MV-4-11 (cell line): Measurements from ENCODE around the gene CABP4.
"Not testable (repeated sequence)": the region's sequence is repeated elsewhere in the genome, so short reads cannot be mapped to it uniquely, and the experiment has no call there.

ENCODE experiments used
- DNase-seq: peaks from one replicate; lab custom pipeline; 2025; lab: John Stamatoyannopoulos, UW

The CABP4 gene

DNA sequence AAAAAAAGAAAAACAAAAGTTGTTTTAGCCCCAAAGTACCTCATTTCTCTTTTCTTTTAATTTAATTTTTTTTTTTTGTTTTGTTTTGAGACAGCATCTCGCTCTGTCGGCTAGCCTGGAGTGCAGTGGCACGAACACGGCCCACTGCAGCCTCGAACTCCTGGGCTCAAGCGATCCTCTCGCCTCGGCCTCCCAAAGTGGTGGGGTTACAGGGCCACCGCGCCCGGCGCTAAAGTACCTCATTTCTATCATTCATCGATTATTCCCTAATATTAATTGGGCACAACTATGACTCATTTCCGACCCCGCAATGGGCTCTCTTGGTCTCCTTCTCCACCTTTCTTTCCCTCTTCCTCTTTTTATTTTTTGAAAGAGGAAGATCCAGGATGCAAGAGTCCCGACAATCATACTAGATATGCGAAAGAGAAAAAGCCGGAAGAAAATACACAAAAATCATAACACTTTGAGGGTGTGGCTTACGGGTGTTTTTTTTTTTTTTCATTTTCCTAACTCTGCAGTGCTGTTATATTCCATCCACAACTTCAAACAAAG lies 27.2 kb downstream of the CABP4 start:
- DNase-seq, result peak; percentile 91

DNA sequence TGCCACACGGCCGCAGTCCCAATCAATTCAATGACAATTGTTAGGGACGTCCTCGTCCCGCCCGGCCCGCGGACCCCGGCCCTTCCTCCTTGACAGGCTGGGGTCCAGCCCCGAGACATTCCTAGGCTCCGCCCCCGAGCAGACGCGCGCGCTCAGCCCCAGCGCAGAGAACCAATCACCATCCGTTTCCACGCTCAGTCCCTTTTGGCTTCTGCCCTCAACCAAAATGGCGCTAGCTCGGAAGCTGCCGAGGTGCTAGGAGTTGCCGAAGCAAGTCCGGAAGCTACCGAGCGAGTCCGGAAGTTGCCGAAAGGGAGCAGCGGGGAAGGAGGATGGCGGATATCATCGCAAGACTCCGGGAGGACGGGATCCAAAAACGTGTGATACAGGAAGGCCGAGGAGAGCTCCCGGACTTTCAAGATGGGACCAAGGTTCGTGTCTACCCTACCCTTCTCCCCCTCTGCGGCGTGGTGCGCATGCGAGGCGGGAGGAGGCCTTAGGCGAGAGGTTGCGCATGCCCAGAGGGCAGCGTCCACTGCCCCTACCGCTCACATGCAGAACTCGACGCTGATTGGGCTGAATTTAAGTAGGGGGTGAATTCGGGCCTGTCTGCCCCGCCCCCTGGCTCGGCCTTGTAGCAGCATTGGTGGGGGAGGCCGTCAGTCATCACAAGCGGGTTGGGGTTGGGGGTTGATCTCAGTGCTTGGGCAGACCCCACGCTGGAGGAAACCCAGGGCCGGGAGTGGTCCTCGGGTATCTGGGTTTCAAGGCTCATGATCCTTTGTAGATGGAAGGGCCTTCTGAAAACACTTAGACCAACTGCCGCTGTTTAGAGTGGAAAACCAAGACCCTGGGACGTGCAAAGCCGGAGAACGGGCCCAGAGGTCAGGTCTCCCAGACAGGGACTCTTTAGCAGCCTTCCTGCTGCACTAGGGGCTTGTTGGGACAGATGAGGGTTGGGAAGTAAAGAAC lies 28.0 kb downstream of the CABP4 start, which contains the start of gene AIP:
AIP (plus strand) TSS at position 200 of the 972 bp plus-strand sequence; CDS start at position 333, 133 bp downstream.
- peak; percentile 99 for DNase-seq

DNA sequence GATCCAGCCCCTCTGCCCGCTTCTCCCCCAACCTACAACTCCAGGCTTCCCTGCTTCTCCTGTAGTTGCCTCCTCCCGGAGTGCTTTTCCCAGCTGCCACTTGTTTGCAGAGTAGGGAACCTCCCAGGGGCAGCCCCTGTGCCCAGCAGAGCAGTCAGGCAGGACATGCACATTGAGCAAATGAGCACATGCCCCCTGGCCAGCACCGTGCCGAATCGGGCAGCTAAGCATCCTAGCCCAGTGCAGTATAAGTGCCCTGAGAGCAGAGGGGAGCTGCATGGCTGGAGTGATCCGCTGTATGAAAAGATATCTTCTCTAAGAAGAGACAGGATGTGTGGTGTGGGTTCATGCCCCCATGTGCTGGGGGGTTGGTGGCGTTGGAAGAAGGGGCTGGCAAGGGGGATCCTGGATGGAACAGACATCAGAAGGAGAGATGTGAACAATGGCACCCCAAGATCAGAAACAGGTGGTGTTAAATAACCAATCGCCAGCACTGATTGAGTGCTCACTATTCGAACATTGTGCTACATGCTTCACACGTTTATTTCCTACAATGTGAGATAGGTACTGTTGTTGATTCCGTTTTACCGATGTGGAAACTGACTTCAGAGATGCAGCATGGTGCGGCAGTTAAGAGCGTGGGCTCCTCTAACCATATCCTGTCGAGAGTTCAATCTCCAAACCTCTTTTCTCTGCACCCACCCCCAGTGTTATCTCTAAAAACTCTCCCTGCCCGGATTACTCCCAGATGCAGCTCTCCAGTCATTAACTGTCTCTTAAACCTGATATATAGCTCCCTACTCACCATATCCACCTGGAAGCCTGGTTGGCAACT lies 28.9 kb downstream of the CABP4 start:
- no peak for DNase-seq

DNA sequence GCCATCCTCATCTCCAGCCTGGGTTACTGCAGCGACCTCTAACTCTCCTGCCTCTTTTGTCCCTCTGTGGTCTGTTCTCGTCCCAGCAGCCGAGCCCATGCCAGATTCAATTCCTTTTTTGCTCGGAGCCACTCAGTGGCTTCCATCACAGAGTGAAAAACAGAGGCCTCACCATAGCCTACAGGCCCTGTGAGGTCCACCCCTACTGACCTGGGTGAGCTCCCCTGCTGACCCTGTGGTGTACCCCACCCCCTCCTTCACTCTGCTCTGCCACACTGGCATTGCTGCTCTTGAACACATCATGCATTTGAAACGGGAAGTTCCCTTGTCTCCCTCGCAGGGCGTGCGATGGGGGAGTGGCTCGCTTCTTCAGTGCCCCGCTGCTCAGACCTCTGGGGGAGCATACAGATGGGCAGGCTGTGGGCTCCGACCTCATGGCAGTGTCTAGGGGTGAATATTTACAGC lies 29.7 kb downstream of the CABP4 start:
- DNase-seq, result peak; percentile 83

DNA sequence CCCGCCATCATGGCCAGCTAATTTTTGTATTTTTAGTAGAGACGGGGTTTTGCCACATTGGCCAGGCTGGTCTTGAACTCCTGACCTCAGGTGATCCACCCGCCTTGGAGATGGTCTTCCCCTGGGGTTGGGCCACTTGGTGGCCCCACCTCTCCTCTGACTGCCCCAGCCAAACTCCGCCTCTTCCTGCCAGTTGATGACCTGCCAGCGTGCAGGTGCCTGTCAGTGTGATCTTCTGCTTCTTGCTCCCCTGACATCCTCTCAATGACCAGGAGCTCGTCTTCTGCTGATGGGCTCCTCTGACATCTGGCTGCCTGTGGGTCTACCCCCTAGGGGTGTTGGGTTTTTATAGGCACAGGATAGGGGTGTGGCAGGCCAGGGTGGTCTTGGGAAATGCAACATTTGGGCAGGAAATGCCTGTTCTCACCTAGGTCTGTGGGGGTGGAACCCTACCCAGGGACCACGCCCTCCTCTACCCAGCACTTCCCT lies 30.8 kb downstream of the CABP4 start:
- not testable (repeated sequence) for DNase-seq

DNA sequence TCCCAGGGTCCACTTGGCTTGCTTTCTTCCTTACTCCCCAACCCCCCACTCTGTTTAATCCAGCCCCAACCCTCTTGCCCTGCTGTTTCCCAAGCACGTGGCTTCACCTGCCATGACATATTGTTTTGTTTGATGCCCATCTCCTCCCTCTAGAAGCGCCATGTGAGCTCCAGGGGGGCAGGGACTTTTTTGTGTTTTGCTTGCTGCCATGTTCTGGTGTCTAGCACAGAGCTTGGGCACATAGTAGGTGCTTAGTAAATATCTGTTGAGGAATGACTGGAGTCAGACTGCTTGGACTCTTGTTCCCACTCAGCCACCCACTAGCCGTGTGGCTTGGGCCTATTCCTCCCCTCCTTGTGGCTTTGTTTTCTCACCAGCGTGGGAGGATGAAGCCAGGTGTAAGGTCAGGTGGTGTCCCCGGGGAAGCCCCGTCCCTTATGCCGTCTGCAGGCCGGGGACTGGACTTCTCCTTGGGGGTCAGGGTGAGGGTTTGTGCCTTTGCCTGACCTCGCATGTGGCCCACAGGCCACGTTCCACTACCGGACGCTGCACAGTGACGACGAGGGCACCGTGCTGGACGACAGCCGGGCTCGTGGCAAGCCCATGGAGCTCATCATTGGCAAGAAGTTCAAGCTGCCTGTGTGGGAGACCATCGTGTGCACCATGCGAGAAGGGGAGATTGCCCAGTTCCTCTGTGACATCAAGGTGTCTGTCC lies 31.5 kb downstream of the CABP4 start:
- DNase-seq, result no peak

DNA sequence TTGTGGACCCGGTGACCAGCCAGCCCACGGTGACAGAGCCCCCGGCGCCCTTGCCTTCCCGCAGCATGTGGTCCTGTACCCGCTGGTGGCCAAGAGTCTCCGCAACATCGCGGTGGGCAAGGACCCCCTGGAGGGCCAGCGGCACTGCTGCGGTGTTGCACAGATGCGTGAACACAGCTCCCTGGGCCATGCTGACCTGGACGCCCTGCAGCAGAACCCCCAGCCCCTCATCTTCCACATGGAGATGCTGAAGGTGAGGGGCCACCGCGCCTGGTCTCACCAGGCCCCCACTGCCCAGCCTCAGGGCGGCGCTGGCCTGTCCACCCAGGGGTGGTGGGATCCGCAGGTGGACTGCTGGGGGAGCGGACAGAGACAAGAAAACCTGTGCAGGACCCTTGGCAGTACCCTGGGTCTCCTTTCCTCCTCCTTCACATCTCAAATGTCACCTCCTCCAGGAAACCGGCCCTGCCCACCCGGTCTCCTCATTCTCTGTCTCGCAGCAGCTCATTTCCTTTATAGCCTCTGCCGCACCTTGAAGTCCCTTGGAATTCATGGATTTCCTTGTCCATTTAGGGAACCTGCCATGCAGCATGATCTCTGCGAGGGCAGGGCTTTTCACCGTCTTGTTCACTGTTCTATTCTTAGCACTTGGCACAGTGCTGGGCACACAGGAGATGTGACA lies 34.2 kb downstream of the CABP4 start:
- no peak for DNase-seq

DNA sequence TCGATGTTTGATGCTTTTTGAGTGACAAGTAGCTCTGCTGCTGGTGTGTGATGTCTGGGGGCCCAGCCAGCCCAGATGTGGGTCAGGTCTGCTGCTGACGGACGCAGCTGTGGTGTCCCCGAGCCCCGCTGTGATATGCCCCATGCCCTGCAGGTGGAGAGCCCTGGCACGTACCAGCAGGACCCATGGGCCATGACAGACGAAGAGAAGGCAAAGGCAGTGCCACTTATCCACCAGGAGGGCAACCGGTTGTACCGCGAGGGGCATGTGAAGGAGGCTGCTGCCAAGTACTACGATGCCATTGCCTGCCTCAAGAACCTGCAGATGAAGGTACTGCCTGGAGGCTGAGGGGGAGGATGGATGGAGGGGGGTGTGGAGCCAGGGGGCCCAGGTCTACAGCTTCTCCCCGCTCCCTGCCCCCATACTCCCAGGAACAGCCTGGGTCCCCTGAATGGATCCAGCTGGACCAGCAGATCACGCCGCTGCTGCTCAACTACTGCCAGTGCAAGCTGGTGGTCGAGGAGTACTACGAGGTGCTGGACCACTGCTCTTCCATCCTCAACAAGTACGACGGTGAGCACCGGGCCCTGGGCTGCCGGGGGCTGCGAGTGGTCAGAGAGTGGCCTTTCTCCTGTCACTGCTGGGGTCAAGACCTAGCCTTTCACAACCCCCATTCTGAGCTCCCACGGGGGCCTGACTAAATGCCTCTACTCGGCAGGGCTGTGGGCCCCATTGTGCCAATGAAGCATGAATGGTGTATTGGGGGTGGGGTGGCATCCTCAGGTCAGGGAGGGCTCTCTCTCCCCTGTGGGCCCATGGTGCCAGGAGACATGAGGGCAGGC lies 35.0 kb downstream of the CABP4 start:
- no peak for DNase-seq

DNA sequence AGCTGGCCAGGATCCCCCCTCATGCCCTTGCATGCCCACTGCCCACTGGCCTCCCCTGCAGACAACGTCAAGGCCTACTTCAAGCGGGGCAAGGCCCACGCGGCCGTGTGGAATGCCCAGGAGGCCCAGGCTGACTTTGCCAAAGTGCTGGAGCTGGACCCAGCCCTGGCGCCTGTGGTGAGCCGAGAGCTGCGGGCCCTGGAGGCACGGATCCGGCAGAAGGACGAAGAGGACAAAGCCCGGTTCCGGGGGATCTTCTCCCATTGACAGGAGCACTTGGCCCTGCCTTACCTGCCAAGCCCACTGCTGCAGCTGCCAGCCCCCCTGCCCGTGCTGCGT lies 35.5 kb downstream of the CABP4 start:
- no peak for DNase-seq

DNA sequence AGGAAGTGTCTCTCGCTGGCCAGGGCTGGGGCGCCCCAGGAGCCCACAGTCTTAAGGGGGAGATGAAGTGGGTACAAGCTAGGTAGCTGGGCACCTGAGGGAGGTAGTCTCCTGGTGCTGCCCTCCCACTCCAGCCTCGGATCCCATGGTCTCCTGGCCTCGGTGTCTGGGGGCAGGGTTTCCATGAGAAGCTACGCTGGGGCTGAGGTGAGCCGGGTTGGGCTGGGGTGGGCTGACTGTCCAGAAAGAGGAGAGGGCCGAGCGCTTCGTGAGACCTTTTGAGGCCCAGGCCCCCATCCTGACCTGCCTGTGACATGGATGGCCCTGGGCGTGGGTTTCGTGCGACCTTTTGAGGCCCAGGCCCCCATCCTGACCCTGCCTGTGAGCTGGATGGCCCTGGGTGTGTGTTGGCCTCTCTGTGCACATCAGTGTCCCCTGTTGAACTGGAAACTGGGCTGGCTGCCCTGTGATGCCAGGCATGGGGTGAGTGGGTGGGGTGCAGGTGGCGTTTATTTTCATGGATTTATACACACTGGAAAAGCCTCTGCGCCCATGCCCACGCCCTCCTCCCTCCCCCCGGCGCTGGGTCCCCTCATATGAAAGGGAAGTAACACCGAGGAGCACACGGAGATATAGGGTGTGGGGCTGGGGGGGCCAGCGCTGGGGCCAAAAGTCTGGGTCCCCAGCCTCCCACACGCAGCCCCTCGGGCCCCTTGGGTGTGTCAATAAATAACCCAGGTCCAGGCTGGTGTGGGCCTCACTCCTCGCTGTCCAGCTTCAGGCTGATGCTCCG lies 36.3 kb downstream of the CABP4 start:
- no peak for DNase-seq

DNA sequence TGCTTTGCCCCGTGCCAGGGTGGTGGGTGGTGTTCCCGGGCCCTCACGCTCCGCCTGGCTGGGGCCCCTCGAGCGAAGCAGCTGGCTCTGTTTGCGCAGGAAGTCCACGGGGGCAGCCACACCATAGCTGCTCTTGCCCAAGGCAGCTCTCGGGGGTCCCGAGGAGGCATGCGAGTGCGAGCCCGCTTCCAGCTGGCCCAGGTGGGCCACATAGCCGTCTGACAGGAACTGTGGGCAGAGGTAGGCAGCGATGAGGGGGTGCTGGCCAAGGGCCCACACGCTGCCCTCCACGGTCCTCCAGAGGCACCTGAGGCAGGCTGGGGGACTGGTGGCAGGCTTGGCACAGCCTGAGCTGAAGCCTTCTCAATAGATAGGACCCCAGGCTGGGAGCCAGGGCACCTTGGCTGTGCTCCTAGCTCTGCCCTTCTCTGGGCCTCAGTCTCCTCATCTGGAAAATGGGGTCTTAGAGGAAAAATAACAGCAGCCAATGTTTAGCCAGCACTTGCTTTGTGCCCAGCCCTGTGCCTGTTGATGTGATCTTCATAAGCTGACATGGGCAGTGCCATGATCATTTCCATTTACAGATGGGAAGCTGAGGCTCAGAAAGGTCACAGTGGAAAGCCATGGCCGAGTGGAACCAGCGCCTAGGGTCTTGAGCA lies 37.0 kb downstream of the CABP4 start:
- DNase-seq, result no peak

DNA sequence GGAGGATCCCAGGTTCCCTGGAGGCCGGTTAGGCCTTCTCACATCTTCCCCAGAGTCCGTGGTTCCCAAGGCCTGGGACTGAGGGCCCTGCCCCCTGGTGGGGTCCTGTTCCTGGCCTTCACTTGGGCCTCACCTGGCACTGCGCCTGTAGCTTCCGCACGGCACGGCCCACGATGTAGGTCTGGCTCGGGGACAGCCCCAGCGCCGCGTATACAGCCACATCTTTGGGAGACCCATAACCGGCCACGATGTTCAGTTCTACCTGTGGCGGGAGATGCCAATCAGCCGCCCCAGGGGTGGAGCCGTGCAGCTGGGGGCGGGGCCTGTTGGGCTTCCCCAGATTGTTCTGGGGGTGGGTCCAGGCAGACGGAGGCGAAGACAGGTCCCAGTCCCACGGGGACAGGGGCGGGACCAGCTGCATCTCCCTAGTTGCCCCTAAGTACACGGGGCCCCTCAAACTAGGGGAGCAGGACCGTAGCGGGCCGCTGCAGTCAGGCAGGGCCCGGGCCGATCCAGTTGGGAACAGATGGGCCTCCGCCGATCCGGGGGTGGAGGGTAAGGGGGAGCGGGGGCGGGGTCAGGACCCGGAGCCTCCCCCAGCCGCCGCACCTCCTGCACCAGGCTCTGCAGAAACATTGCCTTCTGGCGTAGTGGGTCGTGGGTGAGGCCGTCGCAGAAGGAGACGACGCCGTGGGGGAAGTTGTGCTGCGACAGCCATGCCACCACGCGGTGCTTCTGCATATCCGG lies 37.8 kb downstream of the CABP4 start:
- DNase-seq, result no peak

DNA sequence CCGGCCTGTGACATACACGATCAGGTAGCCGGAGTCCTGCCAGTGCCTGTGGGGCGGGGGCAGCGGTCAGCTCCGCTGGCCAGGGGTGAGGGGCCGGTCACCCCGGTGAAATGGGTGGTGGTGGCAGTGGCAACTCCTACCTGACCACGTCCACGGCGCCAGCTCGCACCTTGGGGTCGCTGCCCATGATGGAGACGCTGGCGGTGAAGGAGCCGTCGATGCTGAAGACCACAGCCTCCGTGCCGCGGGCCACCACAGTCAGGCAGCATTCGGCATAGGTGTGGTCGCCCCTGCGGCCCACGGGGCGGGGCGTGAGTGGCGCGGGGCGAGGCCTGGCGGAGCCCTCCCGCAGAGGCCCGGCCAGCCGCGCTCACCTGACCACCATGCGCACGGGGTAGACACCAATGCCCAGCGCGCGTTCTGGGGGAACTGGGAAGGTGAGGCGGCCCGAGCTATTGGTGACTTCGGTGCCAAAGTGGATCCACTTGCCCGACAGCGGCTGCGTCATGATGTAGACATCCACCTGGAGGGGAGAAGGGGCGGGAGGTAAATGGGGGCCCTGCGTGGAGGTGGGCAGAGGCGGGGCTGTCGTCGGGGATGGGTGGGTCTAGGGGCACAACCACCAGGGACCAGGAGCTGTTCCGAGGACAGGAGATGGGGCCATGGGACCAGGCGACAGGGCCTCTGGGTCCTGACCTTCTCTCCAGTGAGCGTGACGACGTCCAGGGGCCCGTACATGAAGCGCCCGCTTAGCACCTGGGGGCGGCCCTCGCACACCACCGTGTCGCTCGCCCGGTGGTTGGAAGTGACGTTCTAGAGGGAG lies 38.6 kb downstream of the CABP4 start:
- DNase-seq, result no peak

DNA sequence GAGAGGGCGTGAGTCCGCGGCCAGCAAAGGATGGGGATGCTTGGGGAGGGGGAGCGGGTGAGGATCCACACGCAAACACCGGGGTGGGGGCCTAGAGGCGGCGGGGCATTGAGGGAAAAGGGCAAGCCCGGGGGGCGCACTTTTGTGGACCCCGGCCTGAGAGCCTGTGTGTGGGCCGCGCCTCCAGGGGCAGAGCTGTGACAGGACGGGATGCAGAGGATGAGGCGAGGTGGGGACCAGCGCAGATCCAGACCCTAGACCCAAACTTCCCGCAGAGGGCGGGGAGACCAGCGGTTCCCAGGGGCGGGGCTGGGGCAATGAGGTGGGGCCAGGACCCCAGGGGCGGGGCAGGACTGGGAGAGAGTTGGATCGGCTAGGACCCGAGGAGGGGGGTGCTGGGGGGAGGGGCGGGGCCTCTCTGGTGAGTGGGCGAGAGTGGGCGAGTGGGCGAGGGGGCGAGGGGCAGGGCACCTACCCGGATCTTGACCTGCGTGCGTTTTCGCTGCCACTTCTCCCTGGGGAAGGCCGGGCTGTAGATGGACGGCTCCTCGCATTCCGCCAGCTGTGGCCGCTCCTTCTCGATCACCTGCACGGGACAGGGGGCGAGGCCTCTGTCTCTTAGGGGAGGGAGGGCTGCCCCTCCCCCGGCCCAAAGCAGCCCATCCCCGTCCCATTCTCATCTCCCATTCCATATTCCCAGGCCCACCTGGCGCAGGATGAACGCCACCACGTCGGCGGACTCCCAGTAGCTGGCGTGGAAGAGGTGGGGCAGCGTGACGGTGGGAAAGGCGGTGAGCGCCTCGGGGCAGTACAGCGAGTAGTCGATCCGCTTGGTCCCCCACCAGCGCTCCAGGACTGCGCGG lies 39.4 kb downstream of the CABP4 start:
- no peak for DNase-seq

DNA sequence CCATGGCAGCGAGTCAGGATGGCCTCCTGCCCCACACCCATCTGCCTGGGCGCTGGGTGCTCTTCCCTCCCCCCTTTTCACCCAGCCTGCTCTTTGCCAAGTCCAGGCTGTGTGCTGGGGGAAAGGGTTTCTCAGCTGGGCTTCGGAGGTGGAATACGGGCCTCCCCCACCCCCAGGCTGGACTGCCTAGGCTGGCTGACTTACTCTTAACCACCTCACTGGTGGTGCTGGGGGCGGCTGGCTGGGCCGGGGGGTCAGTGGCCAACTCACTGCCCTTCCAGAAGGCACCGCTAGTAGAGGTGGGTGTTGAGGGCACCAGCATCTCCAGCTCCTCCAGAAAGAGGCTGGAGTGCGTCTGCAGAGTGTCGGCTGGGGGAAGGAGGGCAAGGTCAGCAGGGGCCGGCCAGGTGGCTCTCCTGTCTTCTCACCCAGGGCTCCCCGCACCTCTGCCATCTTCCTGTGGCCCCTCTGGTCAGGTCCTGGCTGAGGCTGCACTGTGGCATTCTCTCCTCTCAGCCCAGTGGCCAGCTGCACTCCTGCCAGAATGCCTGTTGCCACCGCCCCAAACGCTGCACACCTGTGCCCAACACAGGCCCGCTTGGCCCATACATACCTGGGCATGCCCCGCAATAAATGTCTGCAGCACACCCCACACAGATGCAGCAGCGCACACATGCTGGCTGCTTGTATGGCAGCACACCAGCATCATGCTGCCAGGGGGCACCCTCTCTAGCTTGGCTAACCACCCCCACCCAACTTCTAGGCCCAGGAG lies 40.3 kb downstream of the CABP4 start:
- DNase-seq, result no peak
